BLaER1 treated with 17β-estradiol and CSF1 and Interleukin-3, amounts not matched to agents 10 nM and 100 nM (cell line): Measurements from ENCODE around the gene KRTAP10-7.
"Not testable (repeated sequence)": the region's sequence is repeated elsewhere in the genome, so short reads cannot be mapped to it uniquely, and the experiment has no call there.

Experiments
- H3K27ac ChIP-seq, 11 experiments: shearing (Covaris generic); formaldehyde crosslinking; 2 replicates each; pipeline ENCODE4 v1.8.1; 2022
- H3K27me3 ChIP-seq, 11 experiments: shearing (Covaris generic); formaldehyde crosslinking; 2 replicates each; pipeline ENCODE4 v1.8.1; 2022
- H3K36me3 ChIP-seq, 11 experiments: shearing (Covaris generic); formaldehyde crosslinking; 2 replicates each; pipeline ENCODE4 v1.8.1; 2022
- H3K4me1 ChIP-seq, 10 experiments: shearing (Covaris generic); formaldehyde crosslinking; 2 replicates each; pipeline ENCODE4 v1.8.1; 2022
- H3K4me2 ChIP-seq, 11 experiments: shearing (Covaris generic); formaldehyde crosslinking; 2 replicates each; pipeline ENCODE4 v1.8.1; 2022
- H3K4me3 ChIP-seq, 10 experiments: shearing (Covaris generic); formaldehyde crosslinking; 2 replicates each; pipeline ENCODE4 v1.8.1; 2022
- H3K9ac ChIP-seq, 11 experiments: shearing (Covaris generic); formaldehyde crosslinking; 2 replicates each; pipeline ENCODE4 v1.8.1; 2022
- H3K9me3 ChIP-seq, 11 experiments: shearing (Covaris generic); formaldehyde crosslinking; replicated peaks in 1 of 11; 2 replicates each; pipeline ENCODE4 v1.8.1; 2022
- H4K20me1 ChIP-seq, 11 experiments: shearing (Covaris generic); formaldehyde crosslinking; 2 replicates each; pipeline ENCODE4 v1.8.1; 2022
- Cebpa-rat ChIP-seq, 11 experiments: shearing (Covaris generic); IDR thresholded peaks; 2 replicates each; pipeline ENCODE4 v1.8.1; 2022

Gene KRTAP10-7

GRCh38 chr21:44640761-44641160, 40.4 kb downstream of the KRTAP10-7 start:
- Histone ChIP-seq H3K27ac (no peak overlapping the region), H3K4me1 (no peaks in the 10 kb centered on the region), H3K36me3 (no peaks in the 10 kb centered on the region), H3K4me2 (no peak overlapping the region), H4K20me1 (no peaks in the 10 kb centered on the region), H3K4me3 (no peak overlapping the region), H3K9ac (no peak overlapping the region), H3K9me3 (peaks cover 59 to 65% (median 60%) of the 10 kb centered on the region in 11 experiments), H3K27me3 (no peaks in the 10 kb centered on the region)
- no peak for TF ChIP-seq Cebpa-rat (IDR thresholded peaks at IDR 0.05)

- Histone ChIP-seq H3K36me3 (no peaks in the 10 kb centered on the region), H3K4me2 (no peak overlapping the region), H3K4me3 (0 out of 20 replicates have a peak overlapping the region, but pooled peaks of 1 of the 10 experiments have one; percentile 11), H3K27ac (no peak overlapping the region), H3K9me3 (peaks cover 59 to 66% (median 61%) of the 10 kb centered on the region in 11 experiments), H3K27me3 (no peaks in the 10 kb centered on the region), H3K9ac (no peak overlapping the region), H4K20me1 (no peaks in the 10 kb centered on the region), H3K4me1 (peaks cover 0 to 20% (median 13%) of the 10 kb centered on the region in 10 experiments; a peak in 17 of 20 replicates)
- TF ChIP-seq Cebpa-rat (IDR thresholded peaks at IDR 0.05): no peak
Observed at GRCh38 chr21:44643741-44644310, 43.4 kb downstream of the KRTAP10-7 start.

- Histone ChIP-seq H3K4me3 (peak overlapping the region in 1 of 10 experiments; percentile 7; a peak in 1 of 20 replicates), H3K9ac (no peak overlapping the region), H3K9me3 (peaks cover 58 to 67% (median 61%) of the 10 kb centered on the region in 11 experiments), H3K4me2 (no peak overlapping the region), H4K20me1 (no peaks in the 10 kb centered on the region), H3K27ac (no peak overlapping the region), H3K4me1 (peaks cover 0 to 28% (median 22%) of the 10 kb centered on the region in 10 experiments; a peak in 17 of 20 replicates), H3K36me3 (no peaks in the 10 kb centered on the region), H3K27me3 (no peaks in the 10 kb centered on the region)
- TF ChIP-seq Cebpa-rat (IDR thresholded peaks at IDR 0.05): no peak
Observed at GRCh38 chr21:44644878-44645277, 44.5 kb downstream of the KRTAP10-7 start.

- not testable (repeated sequence) for H3K9ac ChIP-seq
- H3K4me2 ChIP-seq: peak within 1 kb of the TSS in 6 of 11 experiments; percentile 0 to 43 (median 19); a peak in 3 of 22 replicates
Observed at GRCh38 chr21:44646366-44647221, 46.2 kb downstream of the KRTAP10-7 start, which contains the start of gene KRTAP10-11. Gene KRTAP10-11 (plus strand): TSS chr21:44646414. CDS start chr21:44646459, 45 bp downstream.

GRCh38 chr21:44647222-44647552, 46.8 kb downstream of the KRTAP10-7 start:
- Histone ChIP-seq H3K27me3 (no peaks in the 10 kb centered on the region), H3K4me1 (peaks cover 0 to 44% (median 31%) of the 10 kb centered on the region in 10 experiments; a peak in 17 of 20 replicates), H3K4me2 (peak overlapping the region in 6 of 11 experiments; percentile 0 to 43 (median 19); a peak in 4 of 22 replicates), H3K36me3 (no peaks in the 10 kb centered on the region), H3K9ac (no peak overlapping the region), H4K20me1 (no peaks in the 10 kb centered on the region), H3K4me3 (no peak overlapping the region), H3K9me3 (peaks cover 40 to 66% (median 55%) of the 10 kb centered on the region in 11 experiments), H3K27ac (no peak overlapping the region)
- no peak for TF ChIP-seq Cebpa-rat (IDR thresholded peaks at IDR 0.05)

More at GRCh38 chr21:44646366-44647221, 46.2 kb downstream of the KRTAP10-7 start, which contains the start of gene KRTAP10-11:
- H3K4me3 ChIP-seq: peak within 1 kb of the TSS in 1 of 10 experiments; percentile 7; a peak in 1 of 20 replicates
- H3K27me3 ChIP-seq, H3K27ac ChIP-seq, H3K36me3 ChIP-seq, H4K20me1 ChIP-seq: not testable (repeated sequence)
- H3K4me1 ChIP-seq: peaks cover 0 to 42% (median 31%) of the 10 kb centered on the region in 10 experiments; a peak in 17 of 20 replicates
- peaks cover 44 to 66% (median 55%) of the 10 kb centered on the region in 11 experiments for H3K9me3 ChIP-seq

- no peak for TF ChIP-seq Cebpa-rat (IDR thresholded peaks at IDR 0.05)
- peaks cover 31 to 66% (median 54%) of the 10 kb centered on the region in 11 experiments for H3K9me3 ChIP-seq
- no peaks in the 10 kb centered on the region for H3K27me3 ChIP-seq
- H3K27ac ChIP-seq: no peak overlapping the region
- H3K4me2 ChIP-seq: peak overlapping the region; percentile 10 to 66 (median 40); a peak in 17 of 22 replicates
- H3K4me3 ChIP-seq: no peak overlapping the region
- H4K20me1 ChIP-seq: no peaks in the 10 kb centered on the region
- no peaks in the 10 kb centered on the region for H3K36me3 ChIP-seq
- peaks cover 0 to 59% (median 41%) of the 10 kb centered on the region in 10 experiments; a peak in 17 of 20 replicates for H3K4me1 ChIP-seq
- H3K9ac ChIP-seq: no peak overlapping the region
Observed at GRCh38 chr21:44648557-44649311, 48.3 kb downstream of the KRTAP10-7 start.

- no peaks in the 10 kb centered on the region for H3K36me3 ChIP-seq
- no peak overlapping the region for H3K27ac ChIP-seq
- peaks cover 27 to 66% (median 54%) of the 10 kb centered on the region in 11 experiments for H3K9me3 ChIP-seq
- peak overlapping the region in 9 of 11 experiments; percentile 10 to 66 (median 41); a peak in 14 of 22 replicates for H3K4me2 ChIP-seq
- H3K4me3 ChIP-seq: no peak overlapping the region
- H3K27me3 ChIP-seq: no peaks in the 10 kb centered on the region
- no peak overlapping the region for H3K9ac ChIP-seq
- TF ChIP-seq Cebpa-rat (IDR thresholded peaks at IDR 0.05): no peak
- no peaks in the 10 kb centered on the region for H4K20me1 ChIP-seq
- H3K4me1 ChIP-seq: peaks cover 0 to 68% (median 50%) of the 10 kb centered on the region in 10 experiments; a peak in 17 of 20 replicates
Observed at GRCh38 chr21:44649521-44650100, 49.2 kb downstream of the KRTAP10-7 start.

GRCh38 chr21:44650265-44650972, 50.0 kb downstream of the KRTAP10-7 start:
- Histone ChIP-seq H3K27ac (no peak overlapping the region), H3K9me3 (peaks cover 19 to 66% (median 52%) of the 10 kb centered on the region in 11 experiments), H3K36me3 (no peaks in the 10 kb centered on the region), H3K27me3 (no peaks in the 10 kb centered on the region), H3K4me3 (no peak overlapping the region), H4K20me1 (no peaks in the 10 kb centered on the region), H3K4me2 (peak overlapping the region in 7 of 11 experiments; percentile 15 to 45 (median 20); a peak in 9 of 22 replicates), H3K9ac (no peak overlapping the region), H3K4me1 (peaks cover 0 to 72% (median 53%) of the 10 kb centered on the region in 10 experiments; a peak in 17 of 20 replicates)
- no peak for TF ChIP-seq Cebpa-rat (IDR thresholded peaks at IDR 0.05)
